Tibial nerve (tissue), 3 donors: ENCODE results near the gene FMO5.

Experiments used
- POLR2A ChIP-seq, 2 donors: fragments of 450-650 bp; IDR thresholded peaks; one replicate each; pipeline ENCODE4 v1.6.1; 2017; ENCODE audit warnings: antibody characterized with exemption in 2 of 2, mild to moderate bottlenecking in 2 of 2, moderate library complexity in 2 of 2
- TF ChIP-seq, protein P1 (sequence below), 5 experiments: fragments of 200-600 bp in 3 of 5; fragments of 450-650 bp in 2 of 5; sonication (generic) in 3 of 5; IDR thresholded peaks; one replicate each; pipeline ENCODE4 v1.5.1; 2016 to 2019; ENCODE audit warnings: antibody characterized with exemption in 5 of 5, mild to moderate bottlenecking in 3 of 5, moderate library complexity in 2 of 5

- TF ChIP-seq, protein P1, sequence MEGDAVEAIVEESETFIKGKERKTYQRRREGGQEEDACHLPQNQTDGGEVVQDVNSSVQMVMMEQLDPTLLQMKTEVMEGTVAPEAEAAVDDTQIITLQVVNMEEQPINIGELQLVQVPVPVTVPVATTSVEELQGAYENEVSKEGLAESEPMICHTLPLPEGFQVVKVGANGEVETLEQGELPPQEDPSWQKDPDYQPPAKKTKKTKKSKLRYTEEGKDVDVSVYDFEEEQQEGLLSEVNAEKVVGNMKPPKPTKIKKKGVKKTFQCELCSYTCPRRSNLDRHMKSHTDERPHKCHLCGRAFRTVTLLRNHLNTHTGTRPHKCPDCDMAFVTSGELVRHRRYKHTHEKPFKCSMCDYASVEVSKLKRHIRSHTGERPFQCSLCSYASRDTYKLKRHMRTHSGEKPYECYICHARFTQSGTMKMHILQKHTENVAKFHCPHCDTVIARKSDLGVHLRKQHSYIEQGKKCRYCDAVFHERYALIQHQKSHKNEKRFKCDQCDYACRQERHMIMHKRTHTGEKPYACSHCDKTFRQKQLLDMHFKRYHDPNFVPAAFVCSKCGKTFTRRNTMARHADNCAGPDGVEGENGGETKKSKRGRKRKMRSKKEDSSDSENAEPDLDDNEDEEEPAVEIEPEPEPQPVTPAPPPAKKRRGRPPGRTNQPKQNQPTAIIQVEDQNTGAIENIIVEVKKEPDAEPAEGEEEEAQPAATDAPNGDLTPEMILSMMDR (IDR thresholded peaks at IDR 0.05), result no peak
- no peak for TF ChIP-seq POLR2A (IDR thresholded peaks at IDR 0.05)
Measured at GRCh38 chr1:147156642-147157041, 68.5 kb downstream of the FMO5 start.
